Transverse colon (tissue), 4 donors: Measurements from ENCODE around the gene TRAPPC2. TPM values are rescaled to one million over a fixed set of nuclear protein-coding genes. Genes with fewer than 3 reads are reported as not detected.

Experiments
- DNase-seq: peaks from one replicate; pipeline ENCODE4 v3.0.0-alpha.2; 2019
- H3K27ac ChIP-seq, 4 donors: fragments of 200-600 bp; sonication (generic); 2 replicates each; pipeline ENCODE4 v1.5.1; 2016 to 2018; ENCODE audit warnings: inconsistent platforms in 4 of 4
- H3K27me3 ChIP-seq: fragments of 200-600 bp; sonication (generic); 2 replicates; pipeline ENCODE4 v1.5.1; 2017; ENCODE audit warnings: inconsistent platforms
- H3K36me3 ChIP-seq, 4 donors: fragments of 200-600 bp; sonication (generic); 2 replicates each; pipeline ENCODE4 v1.5.1; 2017 to 2019; ENCODE audit warnings: inconsistent platforms in 4 of 4
- H3K4me1 ChIP-seq, 4 donors: fragments of 200-600 bp; sonication (generic); 2 replicates each; pipeline ENCODE4 v1.5.1; 2017 to 2020; ENCODE audit warnings: inconsistent platforms in 4 of 4
- H3K4me3 ChIP-seq, 4 donors: fragments of 200-600 bp; sonication (generic); 1 replicate in 1 of 4; 2 replicates in 3 of 4; pipeline versions ENCODE4 v1.5.1 to v1.6.1; 2017 to 2019; ENCODE audit warnings: inconsistent platforms in 4 of 4
- H3K9me3 ChIP-seq, 2 donors: fragments of 200-600 bp; sonication (generic); 2 replicates each; pipeline ENCODE4 v1.5.1; 2017 to 2019; ENCODE audit warnings: inconsistent platforms in 2 of 2
- EP300 ChIP-seq: sonication (generic); formaldehyde crosslinking; IDR thresholded peaks from one replicate; pipeline ENCODE4 v1.6.1; 2017; ENCODE audit warnings: antibody characterized with exemption, low read depth
- POLR2A ChIP-seq: fragments of 450-650 bp; IDR thresholded peaks from one replicate; pipeline ENCODE4 v1.6.1; 2016; ENCODE audit warnings: antibody characterized with exemption, mild to moderate bottlenecking, moderate library complexity
- POLR2AphosphoS5 ChIP-seq, 3 donors: sonication (generic); formaldehyde crosslinking; IDR thresholded peaks; one replicate each; pipeline ENCODE4 v1.6.1; 2016; ENCODE audit warnings: antibody characterized with exemption in 3 of 3
- WGBS, 2 donors: methylation state at CpG; one replicate each; pipeline ENCODE4 v1.1.5; 2018; ENCODE audit warnings: low coverage in 1 of 2; 5-methylcytosine and 5-hydroxymethylcytosine counted together
- in situ Hi-C, 4 donors: fragments of 200-750 bp; cut with MboI; loops; one replicate each; pipeline versions ENCODE4 v1.15.0 to v1.15.1; 2017; ENCODE audit warnings: low sequenced_read_pairs in 3 of 4, low pct_ligation_motif_present in 1 of 4, low pct_unique_long_range_greater_than_20kb in 1 of 4
- intact Hi-C: fragments of 100-400 bp; cut with DNase I; formaldehyde crosslinking; loops from one replicate; pipeline ENCODE4 v1.15.1; 2023; ENCODE audit warnings: low total_unique reads
- total RNA-seq, 4 donors: library from RNA; depleted of rRNA; stranded (reverse); fragments of >200 nt; gene quantifications; one replicate each; pipeline ENCODE4 v1.1.0, GENCODE V29; 2016
- TF ChIP-seq, protein P1 (sequence below), 5 experiments: fragments of 200-600 bp in 3 of 5; fragments of 450-650 bp in 2 of 5; sonication (generic) in 3 of 5; IDR thresholded peaks; 1 replicate in 2 of 5; 2 replicates in 3 of 5; pipeline ENCODE4 v1.5.1; 2016 to 2017; ENCODE audit warnings: antibody characterized with exemption in 5 of 5, inconsistent platforms in 3 of 5, mild to moderate bottlenecking in 2 of 5, moderate library complexity in 1 of 5

Gene TRAPPC2
- total RNA-seq, 4 donors from 2014 or later, result 14.2 to 25.9 (median 15.1) TPM

- H3K4me3 ChIP-seq, result no peak overlapping the region
- intact Hi-C loops, result loop anchor here (10.0 kb wide), 1 partner anchor 285 kb away; no protein-coding TSS in a partner anchor
These were observed 15.8 kb upstream of the TRAPPC2 start for GRCh38 chrX:13750204-13750603.

GRCh38 chrX:13748486-13748885 lies 14.1 kb upstream of the TRAPPC2 start:
- 75 to 95% methylated on average over 2 to 3 of the region's 3 CpGs for WGBS, 2 donors
- no peak for TF ChIP-seq EP300
- TF ChIP-seq POLR2A, result no peak
- TF ChIP-seq POLR2AphosphoS5 (IDR thresholded peaks at IDR 0.05), result no peak
- intact Hi-C loops, result no loop called here

More at GRCh38 chrX:13750204-13750603, 15.8 kb upstream of the TRAPPC2 start:
- no peak for TF ChIP-seq POLR2A
- TF ChIP-seq POLR2AphosphoS5 (IDR thresholded peaks at IDR 0.05), result no peak
- TF ChIP-seq EP300, result no peak
- TF ChIP-seq, protein P1, sequence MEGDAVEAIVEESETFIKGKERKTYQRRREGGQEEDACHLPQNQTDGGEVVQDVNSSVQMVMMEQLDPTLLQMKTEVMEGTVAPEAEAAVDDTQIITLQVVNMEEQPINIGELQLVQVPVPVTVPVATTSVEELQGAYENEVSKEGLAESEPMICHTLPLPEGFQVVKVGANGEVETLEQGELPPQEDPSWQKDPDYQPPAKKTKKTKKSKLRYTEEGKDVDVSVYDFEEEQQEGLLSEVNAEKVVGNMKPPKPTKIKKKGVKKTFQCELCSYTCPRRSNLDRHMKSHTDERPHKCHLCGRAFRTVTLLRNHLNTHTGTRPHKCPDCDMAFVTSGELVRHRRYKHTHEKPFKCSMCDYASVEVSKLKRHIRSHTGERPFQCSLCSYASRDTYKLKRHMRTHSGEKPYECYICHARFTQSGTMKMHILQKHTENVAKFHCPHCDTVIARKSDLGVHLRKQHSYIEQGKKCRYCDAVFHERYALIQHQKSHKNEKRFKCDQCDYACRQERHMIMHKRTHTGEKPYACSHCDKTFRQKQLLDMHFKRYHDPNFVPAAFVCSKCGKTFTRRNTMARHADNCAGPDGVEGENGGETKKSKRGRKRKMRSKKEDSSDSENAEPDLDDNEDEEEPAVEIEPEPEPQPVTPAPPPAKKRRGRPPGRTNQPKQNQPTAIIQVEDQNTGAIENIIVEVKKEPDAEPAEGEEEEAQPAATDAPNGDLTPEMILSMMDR (IDR thresholded peaks at IDR 0.05), result peak; percentile 37 to 46 (median 43)
- no peak for DNase-seq
- Histone ChIP-seq H3K9me3 (no peaks in the 10 kb centered on the region), H3K27ac (no peak overlapping the region), H3K27me3 (no peaks in the 10 kb centered on the region), H3K36me3 (no peaks in the 10 kb centered on the region), H3K4me1 (no peaks in the 10 kb centered on the region)
- in situ Hi-C loops, result loop anchor here in 3 of 4 donors (10.0 to 25.0 kb wide), 3 partner anchors 238 to 287 kb away; partner anchors contain the start of gene GEMIN8 (in 3 of the 3)

GRCh38 chrX:13747836-13748235 lies 13.4 kb upstream of the TRAPPC2 start:
- TF ChIP-seq POLR2A, result no peak
- TF ChIP-seq, protein P1 (IDR thresholded peaks at IDR 0.05), result peak; percentile 38 to 50 (median 46)
- peak; percentile 57 for DNase-seq
- Histone ChIP-seq H3K27ac (peak overlapping the region in 1 of 4 donors; percentile 24), H3K9me3 (no peaks in the 10 kb centered on the region), H3K4me1 (no peaks in the 10 kb centered on the region), H3K4me3 (no peak overlapping the region), H3K36me3 (no peaks in the 10 kb centered on the region), H3K27me3 (no peaks in the 10 kb centered on the region)
- intact Hi-C loops (no loop called here), in situ Hi-C loops (loop anchor here in 1 of 4 donors (5.0 to 25.0 kb wide), 2 partner anchors 86 to 289 kb away; partner anchors contain the start of gene GEMIN8)
- 22% methylated on average over 2 of the region's 2 CpGs; no CpG with 5 or more reads in 1 of the 2 donors for WGBS, 2 donors

More at GRCh38 chrX:13748486-13748885, 14.1 kb upstream of the TRAPPC2 start:
- H3K4me3 ChIP-seq, result no peak overlapping the region
- no peak overlapping the region for H3K27ac ChIP-seq
- H3K4me1 ChIP-seq, result no peaks in the 10 kb centered on the region
- H3K9me3 ChIP-seq, result no peaks in the 10 kb centered on the region
- in situ Hi-C loops, result loop anchor here in 1 of 4 donors (5.0 to 25.0 kb wide), 2 partner anchors 86 to 289 kb away; partner anchors contain the start of gene GEMIN8
- DNase-seq, result no peak
- no peaks in the 10 kb centered on the region for H3K36me3 ChIP-seq
- H3K27me3 ChIP-seq, result no peaks in the 10 kb centered on the region

DNA sequence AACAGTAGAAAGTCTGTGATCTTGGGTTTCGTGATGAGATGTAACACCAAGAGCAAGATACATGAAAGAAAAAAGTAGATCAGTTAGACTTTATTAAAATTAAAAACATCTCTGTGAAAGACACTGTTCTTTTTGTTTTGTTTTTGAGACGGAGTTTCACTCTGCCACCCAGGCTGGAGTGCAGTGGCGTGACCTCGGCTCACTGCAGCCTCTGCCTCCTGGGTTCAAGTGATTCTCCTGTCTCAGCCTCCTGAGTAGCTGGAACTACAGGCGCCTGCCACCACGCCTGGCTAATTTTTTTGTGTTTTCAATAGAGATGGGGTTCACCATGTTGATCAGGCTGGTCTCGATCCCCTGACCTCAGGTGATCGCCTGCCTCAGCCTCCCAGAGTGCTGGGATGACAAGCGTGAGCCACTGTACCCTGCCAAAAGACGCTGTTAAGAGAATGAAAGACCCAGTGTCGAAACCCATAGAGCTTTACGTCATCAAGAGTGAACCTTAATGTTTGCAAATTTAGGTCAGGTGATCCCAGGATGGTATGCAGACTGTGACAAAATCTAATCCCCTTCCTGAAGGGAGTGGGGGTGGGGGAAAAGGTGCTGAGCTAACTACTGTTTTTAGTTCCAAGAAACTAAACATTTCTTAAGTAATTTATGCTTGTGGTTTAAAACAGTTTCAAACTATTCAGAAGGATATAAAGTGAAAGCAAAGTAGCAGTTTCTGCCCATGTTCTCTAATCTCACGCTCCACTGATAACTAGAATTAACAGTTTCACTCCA lies 8.2 kb upstream of the TRAPPC2 start:
- TF ChIP-seq, protein P1 (IDR thresholded peaks at IDR 0.05), result no peak
- H3K4me3 ChIP-seq, result no peak overlapping the region
- no peaks in the 10 kb centered on the region for H3K36me3 ChIP-seq
- no peaks in the 10 kb centered on the region for H3K27me3 ChIP-seq
- in situ Hi-C loops (loop anchor here in 2 of 4 donors (5.0 to 25.0 kb wide), 2 partner anchors 80 to 295 kb away; partner anchors contain the start of gene GEMIN8 (in 1 of the 2)), intact Hi-C loops (no loop called here)
- WGBS, 2 donors, result 50 to 72% methylated on average over 1 to 13 of the region's 13 CpGs
- no peaks in the 10 kb centered on the region for H3K4me1 ChIP-seq
- no peaks in the 10 kb centered on the region for H3K9me3 ChIP-seq
- H3K27ac ChIP-seq, result peak overlapping the region; percentile 30 to 58 (median 56)
- peak; percentile 15 for DNase-seq
